HG02642 (cell line): ENCODE data around the gene EFCAB13.
"Not testable (repeated sequence)": the region's sequence is repeated elsewhere in the genome, so short reads cannot be mapped to it uniquely, and the experiment has no call there.

Experiments
- ATAC-seq: cut with Tn5 transposase; IDR thresholded peaks from one replicate; pipeline ENCODE4 v1.9.1; 2021; ENCODE audit warnings: mild to moderate bottlenecking; ENCODE audit not compliant: unreplicated experiment, poor library complexity

Gene EFCAB13

DNA sequence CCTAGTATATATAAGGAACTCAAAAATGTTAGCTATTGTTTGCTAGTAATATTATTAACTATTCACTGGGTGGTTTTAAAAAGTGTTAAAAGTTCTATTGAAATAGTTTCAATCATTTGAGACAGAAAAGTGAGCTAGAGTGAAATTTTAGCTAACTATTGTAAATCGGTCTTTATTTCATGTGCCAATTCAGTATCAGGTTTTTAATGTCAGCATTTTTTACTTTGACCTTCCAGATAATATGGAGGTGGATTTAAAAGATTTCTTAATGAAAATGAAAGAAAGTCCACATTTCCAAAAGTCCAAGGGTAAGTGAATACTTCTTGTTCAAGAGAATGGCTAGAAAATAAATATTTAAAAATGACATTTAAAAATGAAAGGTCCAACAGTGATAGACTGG is 90.9 kb downstream of the EFCAB13 start:
- no peak for ATAC-seq

DNA sequence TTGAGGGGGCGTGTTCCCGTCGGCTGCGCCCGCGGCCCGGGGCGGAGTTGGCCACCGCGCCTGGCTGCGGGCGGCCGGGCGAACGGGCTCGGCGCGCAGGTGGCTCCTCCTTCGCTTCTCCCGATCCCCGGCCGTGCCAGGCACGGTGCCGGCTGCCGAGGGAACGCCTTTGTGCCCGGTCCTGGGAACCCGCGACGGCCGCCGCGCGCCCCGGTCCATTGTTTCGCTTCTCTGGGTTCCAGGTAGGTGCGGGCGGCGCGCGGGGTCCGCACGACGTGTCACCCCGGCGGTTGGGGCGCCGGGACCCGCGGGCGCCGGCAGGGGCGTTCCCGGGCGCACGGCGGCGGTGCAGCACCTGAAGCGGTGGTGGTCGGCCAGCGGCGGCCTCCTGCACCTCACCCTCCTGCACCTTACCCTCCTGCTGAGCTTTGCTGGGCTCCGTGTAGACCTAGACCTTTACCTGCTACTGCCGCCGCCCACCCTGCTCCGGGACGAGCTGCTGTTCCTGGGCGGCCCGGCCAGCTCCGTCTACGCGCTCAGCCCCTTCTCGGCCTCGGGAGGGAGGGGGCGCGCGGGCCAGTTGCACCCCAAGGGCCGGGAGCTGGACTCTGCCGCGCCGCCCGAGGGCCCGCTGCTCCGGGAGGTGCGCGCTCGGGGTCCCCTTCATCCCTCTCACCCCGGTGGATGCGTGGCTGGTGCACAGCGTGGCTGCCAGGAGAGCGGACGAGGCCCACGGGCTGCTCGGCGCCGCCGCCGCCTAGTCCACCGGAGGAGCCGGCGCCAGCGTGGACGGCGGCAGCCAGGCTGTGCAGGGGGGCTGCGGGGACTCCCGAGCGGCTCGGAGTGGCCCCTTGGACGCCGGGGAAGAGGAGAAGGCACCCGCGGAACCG is 99.9 kb downstream of the EFCAB13 start:
- ATAC-seq, result no peak

DNA sequence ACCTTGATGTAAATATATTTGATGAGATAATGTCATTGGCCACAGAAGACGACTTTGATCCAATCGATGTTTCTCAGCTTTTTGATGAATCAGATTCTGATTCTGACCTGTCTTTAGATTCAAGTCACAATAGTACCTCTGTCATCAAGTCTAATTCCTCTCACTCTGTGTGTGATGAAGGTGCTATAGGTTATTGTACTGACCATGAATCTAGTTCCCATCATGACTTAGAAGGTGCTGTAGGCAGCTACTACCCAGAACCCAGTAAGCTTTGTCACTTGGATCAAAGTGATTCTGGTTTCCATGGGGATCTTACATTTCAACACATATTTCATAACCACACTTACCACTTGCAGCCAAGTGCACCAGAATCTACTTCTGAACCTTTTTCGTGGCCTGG is 101.5 kb downstream of the EFCAB13 start:
- not testable (repeated sequence) for ATAC-seq

DNA sequence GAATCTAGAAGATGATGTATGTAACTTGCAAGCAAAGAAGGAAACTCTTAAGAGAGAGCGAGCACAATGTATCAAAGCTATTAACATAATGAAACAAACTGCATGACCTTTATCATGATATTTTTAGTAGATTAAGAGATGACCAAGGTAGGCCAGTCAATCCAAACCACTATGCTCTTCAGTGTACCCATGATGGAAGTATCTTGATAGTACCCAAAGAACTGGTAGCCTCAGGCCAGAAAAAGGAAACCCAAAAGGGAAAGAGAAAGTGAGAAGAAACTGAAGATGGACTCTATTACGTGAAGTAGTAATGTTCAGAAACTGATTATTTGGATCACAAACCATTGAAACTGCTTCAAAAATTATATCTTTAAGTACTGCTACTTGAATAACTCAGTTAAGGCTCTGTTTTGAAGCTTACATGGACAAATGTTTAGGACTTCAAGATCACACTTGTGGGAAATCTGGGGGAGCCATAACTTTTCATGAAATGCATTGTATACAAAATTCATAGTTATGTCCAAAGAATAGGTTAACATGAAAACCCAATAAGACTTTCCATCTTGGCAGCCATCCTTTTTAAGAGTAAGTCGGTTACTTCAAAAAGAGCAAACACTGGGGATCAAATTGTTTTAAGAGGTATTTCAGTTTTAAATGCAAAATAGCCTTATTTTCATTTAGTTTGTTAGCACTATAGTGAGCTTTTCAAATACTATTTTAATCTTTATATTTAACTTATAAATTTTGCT is 102.3 kb downstream of the EFCAB13 start:
- ATAC-seq, result not testable (repeated sequence)

DNA sequence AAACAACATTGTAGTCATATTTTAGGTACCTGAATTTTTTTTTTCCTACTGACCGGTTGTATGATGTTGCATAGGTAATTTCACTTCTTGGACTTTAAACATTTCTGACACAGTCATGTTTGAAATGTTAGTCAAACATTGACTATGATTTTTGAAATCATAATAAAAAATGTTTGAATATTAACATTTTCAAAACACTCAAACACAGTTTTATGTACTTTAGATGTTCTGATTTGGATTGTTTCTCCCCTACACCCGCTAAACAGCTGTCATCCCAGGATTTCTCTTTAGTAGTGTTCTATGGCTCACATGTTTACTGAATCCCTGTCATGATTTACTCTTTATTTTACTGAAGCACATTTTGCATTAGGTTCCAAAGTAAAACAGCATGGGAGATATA is 104.2 kb downstream of the EFCAB13 start:
- no peak for ATAC-seq

DNA sequence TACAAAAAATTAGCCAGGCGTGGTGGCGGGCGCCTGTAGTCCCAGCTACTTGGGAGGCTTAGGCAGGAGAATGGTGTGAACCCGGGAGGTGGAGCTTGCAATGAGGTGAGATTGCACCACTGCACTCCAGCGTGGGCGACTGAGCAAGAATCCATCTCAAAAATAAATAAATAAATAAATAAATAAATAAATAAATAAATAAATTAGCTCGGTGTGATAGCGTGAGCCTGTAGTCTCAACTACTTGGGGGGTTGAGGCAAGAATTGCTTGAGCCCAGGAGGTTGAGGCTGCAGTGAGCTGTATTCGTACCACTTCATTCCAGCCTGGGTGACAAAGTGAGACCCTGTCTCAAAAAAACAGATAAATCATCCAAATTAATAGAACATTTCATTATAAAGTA is 108.5 kb downstream of the EFCAB13 start:
- ATAC-seq, result not testable (repeated sequence)

DNA sequence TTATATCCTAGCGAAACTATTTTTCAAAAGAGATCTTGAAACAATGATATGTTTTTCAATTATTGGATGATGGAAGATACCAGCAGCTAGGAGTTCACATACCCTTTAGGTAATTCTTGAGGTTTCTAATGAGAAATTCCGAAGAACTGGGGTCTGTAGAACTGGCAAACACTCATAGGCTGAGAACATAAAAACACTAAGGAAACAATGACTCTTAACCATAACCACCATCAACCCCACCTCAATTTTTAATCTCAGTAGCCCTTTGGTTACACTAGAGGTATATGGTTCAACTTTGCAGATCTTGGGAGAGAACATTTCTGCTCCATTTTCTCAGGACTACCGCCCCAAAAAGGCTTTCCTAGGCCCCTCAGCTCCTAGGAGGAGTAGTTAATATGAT is 141.4 kb downstream of the EFCAB13 start:
- no peak for ATAC-seq

DNA sequence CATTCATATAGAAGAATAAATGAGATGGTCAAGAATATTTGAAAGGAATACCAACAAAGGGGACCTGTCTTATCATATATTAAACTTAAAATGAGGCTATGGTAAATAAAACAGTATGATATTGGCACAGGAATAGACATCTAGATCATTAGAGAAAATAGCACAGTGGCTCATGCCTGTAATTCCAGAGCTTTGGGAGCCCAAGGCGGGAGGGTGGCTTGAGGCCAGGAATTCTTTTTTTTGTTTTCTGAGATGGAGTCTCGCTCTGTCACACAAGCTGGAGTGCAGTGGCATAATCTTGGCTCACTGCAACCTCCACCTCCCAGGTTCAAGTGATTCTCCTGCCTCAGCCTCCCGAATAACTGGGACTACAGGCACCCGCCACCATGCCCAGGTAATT is 143.2 kb downstream of the EFCAB13 start:
- not testable (repeated sequence) for ATAC-seq

DNA sequence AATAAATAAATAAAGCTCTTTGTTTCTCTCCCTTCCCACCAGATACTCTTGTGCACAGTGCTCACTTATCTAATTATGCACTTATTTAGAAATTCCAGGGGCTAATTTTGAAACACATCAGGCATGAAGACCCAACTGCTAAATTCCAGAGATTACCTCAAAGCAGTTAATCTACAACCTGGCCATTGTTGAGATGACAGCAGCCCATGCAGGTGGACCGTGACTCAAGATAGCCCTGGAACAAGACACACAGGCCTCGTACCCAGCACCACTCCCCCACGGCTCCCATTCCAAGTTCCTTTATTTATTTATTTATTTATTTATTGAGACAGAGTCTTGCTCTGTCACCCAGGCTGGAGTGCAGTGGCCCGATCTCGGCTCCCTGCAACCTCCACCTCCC is 147.1 kb downstream of the EFCAB13 start:
- no peak for ATAC-seq

DNA sequence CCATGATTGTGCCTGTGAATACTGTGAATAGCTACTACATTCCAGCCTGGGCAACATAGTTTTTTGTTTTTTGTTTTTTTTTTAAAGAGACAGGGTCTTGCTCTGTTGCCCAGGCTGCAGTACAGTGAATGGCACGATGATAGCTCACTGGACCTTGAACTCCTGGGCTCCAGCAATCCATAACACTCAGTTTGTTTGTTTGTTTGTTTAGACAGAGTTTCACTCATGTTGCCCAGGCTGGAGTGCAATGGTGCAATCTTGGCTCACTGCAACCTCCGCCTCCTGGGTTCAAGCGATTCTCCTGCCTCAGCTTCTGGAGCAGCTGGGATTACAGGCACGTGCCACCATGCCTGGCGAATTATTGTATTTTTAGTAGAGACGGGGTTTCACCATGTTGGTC is 148.3 kb downstream of the EFCAB13 start:
- ATAC-seq, result not testable (repeated sequence)
